SK-N-SH (cell line): ENCODE measurements around the gene RNFT2. TPM values are rescaled to one million over a fixed set of nuclear protein-coding genes. Genes with fewer than 3 reads are reported as not detected.

ENCODE experiments used
- CTCF ChIA-PET: fragments of 300-600, 350-600 bp; formaldehyde crosslinking; extraction: SDS; loops from one replicate; lab custom pipeline; 2021; lab: Yijun Ruan, JAX
- POLR2A ChIA-PET: fragments of 350-600 bp; sonication (Branson Sonifier 250); formaldehyde crosslinking; extraction: SDS; loops from one replicate; lab custom pipeline; 2020; ENCODE audit warnings: antibody characterized with exemption, inconsistent platforms; lab: Yijun Ruan, JAX
- DNase-seq: peaks from one replicate; pipeline ENCODE4 v3.0.0; 2012
- H2AFZ ChIP-seq: fragments of 200-600 bp; sonication (generic); 2 replicates; pipeline ENCODE4 v1.8.1; 2016; ENCODE audit warnings: antibody characterized with exemption, mild to moderate bottlenecking, low read depth
- H3F3A ChIP-seq: fragments of 200-600 bp; sonication (generic); replicated peaks from 2 replicates; pipeline ENCODE3; 2016; ENCODE audit warnings: antibody characterized with exemption, mild to moderate bottlenecking; ENCODE audit not compliant: insufficient read depth
- H3K27ac ChIP-seq, 2 experiments: fragments of 200-500 bp in 1 of 2; fragments of 200-600 bp in 1 of 2; sonication (Bioruptor generic) in 1 of 2; sonication (generic), shearing (Covaris generic) in 1 of 2; 2 replicates each; pipeline versions ENCODE4 v1.5.1 to v1.6.1; 2014 to 2016; ENCODE audit warnings: low read depth in 2 of 2, inconsistent platforms in 1 of 2, low read length in 1 of 2, mild to moderate bottlenecking in 1 of 2, mixed read lengths in 1 of 2
- H3K27me3 ChIP-seq: fragments of 200-600 bp; sonication (generic), shearing (Covaris generic); 2 replicates; pipeline ENCODE4 v1.6.1; 2016; ENCODE audit warnings: mixed run types; ENCODE audit not compliant: insufficient read depth
- H3K36me3 ChIP-seq, 2 experiments: fragments of 200-500 bp in 1 of 2; fragments of 200-600 bp in 1 of 2; sonication (Bioruptor generic) in 1 of 2; sonication (generic) in 1 of 2; replicated peaks in 1 of 2; 2 replicates each; pipeline versions ENCODE3 to v1.5.1; 2014 to 2016; ENCODE audit warnings: low read length in 1 of 2, mild to moderate bottlenecking in 1 of 2; ENCODE audit not compliant: insufficient read depth in 2 of 2, control insufficient read depth in 1 of 2
- H3K4me1 ChIP-seq, 2 experiments: fragments of 200-500 bp in 1 of 2; fragments of 200-600 bp in 1 of 2; sonication (Bioruptor generic) in 1 of 2; sonication (generic), shearing (Covaris generic) in 1 of 2; 2 replicates each; pipeline versions ENCODE4 v1.5.1 to v1.6.1; 2014 to 2016; ENCODE audit warnings: low read depth in 1 of 2, low read length in 1 of 2, mixed run types in 1 of 2; ENCODE audit not compliant: insufficient read depth in 2 of 2, control insufficient read depth in 1 of 2
- H3K4me2 ChIP-seq: fragments of 200-600 bp; sonication (generic), shearing (Covaris generic); 2 replicates; pipeline ENCODE4 v1.6.1; 2017; ENCODE audit warnings: mixed run types
- H3K4me3 ChIP-seq, 2 experiments: fragments of 200-500 bp in 1 of 2; fragments of 200-600 bp in 1 of 2; sonication (Bioruptor generic) in 1 of 2; sonication (generic), shearing (Covaris generic) in 1 of 2; 2 replicates each; pipeline versions ENCODE4 v1.5.1 to v1.8.1; 2014 to 2016; ENCODE audit warnings: low read depth in 2 of 2, inconsistent platforms in 1 of 2, low read length in 1 of 2, mild to moderate bottlenecking in 1 of 2, mixed read lengths in 1 of 2, moderate library complexity in 1 of 2
- H3K79me2 ChIP-seq: fragments of 200-600 bp; sonication (generic); 2 replicates; pipeline ENCODE4 v1.8.1; 2017; ENCODE audit warnings: mild to moderate bottlenecking; ENCODE audit not compliant: insufficient read depth
- H3K9ac ChIP-seq: fragments of 200-600 bp; sonication (generic); 2 replicates; pipeline ENCODE4 v1.6.1; 2017; ENCODE audit warnings: mixed run types
- H3K9me2 ChIP-seq: fragments of 200-600 bp; sonication (generic); 2 replicates; pipeline ENCODE4 v1.6.1; 2017; ENCODE audit warnings: mixed run types
- H3K9me3 ChIP-seq: fragments of 200-600 bp; sonication (generic); 2 replicates; pipeline ENCODE4 v1.6.1; 2017; ENCODE audit warnings: mixed run types, mild to moderate bottlenecking, moderate library complexity
- H4K20me1 ChIP-seq: fragments of 200-600 bp; sonication (generic); 2 replicates; pipeline ENCODE4 v1.6.1; 2017; ENCODE audit warnings: mild to moderate bottlenecking, mixed run types; ENCODE audit not compliant: insufficient read depth
- CHD2 ChIP-seq: fragments of 150-350 bp; IDR thresholded peaks from 2 replicates; pipeline ENCODE4 v1.6.1; 2018; ENCODE audit warnings: low read length; ENCODE audit not compliant: partially characterized antibody
- ELF1 ChIP-seq: IDR thresholded peaks from 2 replicates; pipeline ENCODE4 v1.4.0; 2012
- EP300 ChIP-seq, 2 experiments: IDR thresholded peaks; 2 replicates each; pipeline versions ENCODE4 v1.4.0 to v1.6.1; 2012; ENCODE audit warnings: borderline replicate concordance in 1 of 2, low read depth in 1 of 2, low read length in 1 of 2
- FOSL2 ChIP-seq: IDR thresholded peaks from 2 replicates; pipeline ENCODE4 v1.4.0; 2012; ENCODE audit warnings: low read depth, mild to moderate bottlenecking, moderate library complexity, borderline replicate concordance
- GATA2 ChIP-seq: sonication (generic); formaldehyde crosslinking; IDR thresholded peaks from 2 replicates; pipeline ENCODE4 v1.5.0; 2020; ENCODE audit warnings: mild to moderate bottlenecking, missing genetic modification reagents
- JUND ChIP-seq: IDR thresholded peaks from 2 replicates; pipeline ENCODE4 v1.4.0; 2012
- MXI1 ChIP-seq: IDR thresholded peaks from 2 replicates; pipeline ENCODE4 v1.6.1; 2012; ENCODE audit warnings: mild to moderate bottlenecking, low read depth, low read length, improper control_type of control experiment
- NFIC ChIP-seq: IDR thresholded peaks from 2 replicates; pipeline ENCODE4 v1.4.0; 2012; ENCODE audit warnings: borderline replicate concordance
- NRF1 ChIP-seq: IDR thresholded peaks from 2 replicates; pipeline ENCODE4 v1.6.1; 2012; ENCODE audit warnings: low read depth, mild to moderate bottlenecking, low read length
- POLR2AphosphoS5 ChIP-seq: IDR thresholded peaks from 2 replicates; pipeline ENCODE4 v1.6.1; 2012; ENCODE audit warnings: low read depth, low read length
- RAD21 ChIP-seq: IDR thresholded peaks from 2 replicates; pipeline ENCODE4 v1.6.1; 2012; ENCODE audit warnings: mild to moderate bottlenecking, low read length
- RCOR1 ChIP-seq: fragments of 150-350 bp; IDR thresholded peaks from 2 replicates; pipeline ENCODE4 v1.6.1; 2017; ENCODE audit warnings: antibody characterized with exemption, low read length
- SIN3A ChIP-seq: IDR thresholded peaks from 2 replicates; pipeline ENCODE4 v1.6.1; 2012; ENCODE audit warnings: low read depth, mild to moderate bottlenecking, low read length, moderate library complexity, borderline replicate concordance
- SMC3 ChIP-seq: IDR thresholded peaks from 2 replicates; pipeline ENCODE4 v1.6.1; 2012; ENCODE audit warnings: low read depth, low read length, improper control_type of control experiment
- TCF12 ChIP-seq: IDR thresholded peaks from 2 replicates; pipeline ENCODE4 v1.4.0; 2012
- TEAD4 ChIP-seq: IDR thresholded peaks from 2 replicates; pipeline ENCODE4 v1.4.0; 2012; ENCODE audit warnings: mild to moderate bottlenecking, borderline replicate concordance; ENCODE audit not compliant: insufficient read depth
- YY1 ChIP-seq: IDR thresholded peaks from 2 replicates; pipeline ENCODE4 v1.4.0; 2012; ENCODE audit warnings: low read depth, mild to moderate bottlenecking
- WGBS: methylation state at CpG from one replicate; pipeline ENCODE4 v1.1.6; 2017; ENCODE audit warnings: low lambda C conversion rate; 5-methylcytosine and 5-hydroxymethylcytosine counted together
- polyA plus RNA-seq, 3 experiments: library from polyadenylated mRNA; depleted of rRNA; stranded (reverse); fragments of >200 nt; gene quantifications; 2 replicates each; pipeline ENCODE4 v1.2.3, GENCODE V29; 2012
- TF ChIP-seq, protein P1 (sequence below): IDR thresholded peaks from 2 replicates; pipeline ENCODE4 v1.6.1; 2012; ENCODE audit warnings: mild to moderate bottlenecking, low read depth, low read length, moderate library complexity
- TF ChIP-seq, protein P2 (sequence below): fragments of 150-350 bp; IDR thresholded peaks from 2 replicates; pipeline ENCODE4 v1.6.1; 2017; ENCODE audit warnings: antibody characterized with exemption, low read length, low read depth, borderline replicate concordance

RNFT2 gene
- polyA plus RNA-seq, 1 of the 3 experiments (the other 2 are of a cell fraction) = 3.8 TPM

DNA sequence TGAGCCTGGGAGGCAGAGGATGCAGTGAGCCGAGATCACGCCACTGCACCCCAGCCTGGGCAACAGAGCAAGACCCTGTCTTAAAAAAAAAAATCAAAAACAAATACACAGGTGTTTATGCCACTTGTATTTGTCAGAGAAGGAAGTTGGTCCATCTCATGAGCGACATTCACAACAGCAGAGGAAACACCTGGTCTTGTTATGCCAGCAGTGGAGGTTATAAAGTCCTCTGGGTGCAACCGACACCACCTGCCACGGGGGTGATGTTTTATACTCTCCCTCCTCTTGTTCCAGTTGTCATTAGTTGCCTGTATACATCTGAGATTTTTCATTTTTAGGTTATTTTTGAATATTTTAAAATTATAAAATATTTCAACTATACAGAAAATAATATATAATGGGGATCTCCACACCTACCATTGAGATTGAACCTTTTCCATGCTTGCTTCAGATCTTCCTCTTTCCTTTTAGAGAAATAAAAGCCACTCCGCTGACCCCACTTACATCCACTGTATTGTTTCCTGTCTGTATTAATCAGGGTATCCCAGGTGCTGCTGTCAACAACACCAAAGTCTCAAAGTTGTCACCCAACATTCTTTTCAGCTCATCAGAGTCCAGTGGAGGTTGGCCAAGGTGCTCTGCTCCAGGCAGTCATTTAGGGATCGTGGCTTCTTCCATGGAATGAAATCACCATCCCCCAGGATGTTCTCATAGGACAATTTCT, 65.1 kb downstream of the RNFT2 start:
- no peaks in the 10 kb centered on the region for H3K79me2 ChIP-seq

GRCh38 chr12:116804051-116804450, 65.9 kb downstream of the RNFT2 start:
- DNase-seq = no peak
- CTCF ChIA-PET = no interaction called here
- TF ChIP-seq CHD2 = no peak
- TF ChIP-seq, protein P1, sequence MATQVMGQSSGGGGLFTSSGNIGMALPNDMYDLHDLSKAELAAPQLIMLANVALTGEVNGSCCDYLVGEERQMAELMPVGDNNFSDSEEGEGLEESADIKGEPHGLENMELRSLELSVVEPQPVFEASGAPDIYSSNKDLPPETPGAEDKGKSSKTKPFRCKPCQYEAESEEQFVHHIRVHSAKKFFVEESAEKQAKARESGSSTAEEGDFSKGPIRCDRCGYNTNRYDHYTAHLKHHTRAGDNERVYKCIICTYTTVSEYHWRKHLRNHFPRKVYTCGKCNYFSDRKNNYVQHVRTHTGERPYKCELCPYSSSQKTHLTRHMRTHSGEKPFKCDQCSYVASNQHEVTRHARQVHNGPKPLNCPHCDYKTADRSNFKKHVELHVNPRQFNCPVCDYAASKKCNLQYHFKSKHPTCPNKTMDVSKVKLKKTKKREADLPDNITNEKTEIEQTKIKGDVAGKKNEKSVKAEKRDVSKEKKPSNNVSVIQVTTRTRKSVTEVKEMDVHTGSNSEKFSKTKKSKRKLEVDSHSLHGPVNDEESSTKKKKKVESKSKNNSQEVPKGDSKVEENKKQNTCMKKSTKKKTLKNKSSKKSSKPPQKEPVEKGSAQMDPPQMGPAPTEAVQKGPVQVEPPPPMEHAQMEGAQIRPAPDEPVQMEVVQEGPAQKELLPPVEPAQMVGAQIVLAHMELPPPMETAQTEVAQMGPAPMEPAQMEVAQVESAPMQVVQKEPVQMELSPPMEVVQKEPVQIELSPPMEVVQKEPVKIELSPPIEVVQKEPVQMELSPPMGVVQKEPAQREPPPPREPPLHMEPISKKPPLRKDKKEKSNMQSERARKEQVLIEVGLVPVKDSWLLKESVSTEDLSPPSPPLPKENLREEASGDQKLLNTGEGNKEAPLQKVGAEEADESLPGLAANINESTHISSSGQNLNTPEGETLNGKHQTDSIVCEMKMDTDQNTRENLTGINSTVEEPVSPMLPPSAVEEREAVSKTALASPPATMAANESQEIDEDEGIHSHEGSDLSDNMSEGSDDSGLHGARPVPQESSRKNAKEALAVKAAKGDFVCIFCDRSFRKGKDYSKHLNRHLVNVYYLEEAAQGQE = no peak
- TF ChIP-seq MXI1 = no peak
- TF ChIP-seq ELF1 = no peak
- no peak for TF ChIP-seq TCF12
- TF ChIP-seq SIN3A = no peak

More for the DNA sequence above, 65.1 kb downstream of the RNFT2 start:
- DNase-seq = no peak
- H3F3A ChIP-seq = no peaks in the 10 kb centered on the region
- no peak overlapping the region for H2AFZ ChIP-seq
- no peaks in the 10 kb centered on the region for H3K36me3 ChIP-seq
- no peak overlapping the region for H3K4me2 ChIP-seq
- H3K27me3 ChIP-seq = no peaks in the 10 kb centered on the region
- H4K20me1 ChIP-seq = no peaks in the 10 kb centered on the region
- WGBS = 88% methylated on average over 7 of the region's 7 CpGs
- no peaks in the 10 kb centered on the region for H3K9me2 ChIP-seq
- H3K4me3 ChIP-seq = no peak overlapping the region
- POLR2A ChIA-PET = no interaction called here
- H3K27ac ChIP-seq = no peak overlapping the region
- CTCF ChIA-PET = no interaction called here
- no peaks in the 10 kb centered on the region for H3K9me3 ChIP-seq
- TF ChIP-seq SIN3A = no peak
- TF ChIP-seq POLR2AphosphoS5 = no peak
- TF ChIP-seq, protein P1 = no peak
- TF ChIP-seq ELF1 = no peak
- no peak for TF ChIP-seq JUND
- no peak for TF ChIP-seq TEAD4
- TF ChIP-seq, protein P2, sequence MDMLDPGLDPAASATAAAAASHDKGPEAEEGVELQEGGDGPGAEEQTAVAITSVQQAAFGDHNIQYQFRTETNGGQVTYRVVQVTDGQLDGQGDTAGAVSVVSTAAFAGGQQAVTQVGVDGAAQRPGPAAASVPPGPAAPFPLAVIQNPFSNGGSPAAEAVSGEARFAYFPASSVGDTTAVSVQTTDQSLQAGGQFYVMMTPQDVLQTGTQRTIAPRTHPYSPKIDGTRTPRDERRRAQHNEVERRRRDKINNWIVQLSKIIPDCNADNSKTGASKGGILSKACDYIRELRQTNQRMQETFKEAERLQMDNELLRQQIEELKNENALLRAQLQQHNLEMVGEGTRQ = no peak
- TF ChIP-seq GATA2 (CRISPR knock-in tag) = no peak
- TF ChIP-seq RCOR1 = no peak
- TF ChIP-seq EP300 (IDR thresholded peaks at IDR 0.05; ENCODE audit: borderline replicate concordance in 1 of 2, low read depth in 1 of 2, low read length in 1 of 2) = no peak
- no peak for TF ChIP-seq NRF1
- TF ChIP-seq RAD21 = no peak
- no peak for TF ChIP-seq YY1
- TF ChIP-seq CHD2 = no peak
- TF ChIP-seq FOSL2 = no peak
- no peak for TF ChIP-seq NFIC
- no peak for TF ChIP-seq SMC3
- TF ChIP-seq TCF12 = no peak
- TF ChIP-seq, all 33 proteins: peak for 0
- Histone ChIP-seq H3K9ac (no peak overlapping the region), H3K4me1 (no peaks in the 10 kb centered on the region)

More at GRCh38 chr12:116804051-116804450, 65.9 kb downstream of the RNFT2 start:
- H3K9me2 ChIP-seq = no peaks in the 10 kb centered on the region
- no peak overlapping the region for H3K4me3 ChIP-seq
- no peak overlapping the region for H3K9ac ChIP-seq
- no peaks in the 10 kb centered on the region for H4K20me1 ChIP-seq
- H3K36me3 ChIP-seq = no peaks in the 10 kb centered on the region
- 0% methylated on average over 1 of the region's 1 CpG for WGBS
- no peaks in the 10 kb centered on the region for H3F3A ChIP-seq
- H3K4me1 ChIP-seq = no peaks in the 10 kb centered on the region
- H3K79me2 ChIP-seq = no peaks in the 10 kb centered on the region
- no peak overlapping the region for H2AFZ ChIP-seq
- POLR2A ChIA-PET = no interaction called here
- H3K27me3 ChIP-seq = no peaks in the 10 kb centered on the region
- H3K9me3 ChIP-seq = no peaks in the 10 kb centered on the region
- H3K27ac ChIP-seq = no peak overlapping the region
- no peak overlapping the region for H3K4me2 ChIP-seq
